OCI-LY3 (cell line): ENCODE data around the gene KIF23.

ENCODE experiments used
- H2AFZ ChIP-seq: fragments of 200-600, 300-600 bp; shearing (Covaris generic); 2 replicates; pipeline ENCODE4 v1.6.0; 2014; ENCODE audit warnings: antibody characterized with exemption, low read depth, low read length
- H3K27ac ChIP-seq: fragments of 200-600, 300-600 bp; sonication (generic); 2 replicates; pipeline ENCODE4 v1.5.1; 2014; ENCODE audit warnings: mild to moderate bottlenecking, low read length, moderate library complexity, mixed read lengths
- H3K27me3 ChIP-seq: fragments of 200-600, 300-600 bp; sonication (generic); 2 replicates; pipeline ENCODE4 v1.6.1; 2014; ENCODE audit warnings: low read depth, low read length, mixed read lengths
- H3K36me3 ChIP-seq: fragments of 200-600, 300-600 bp; sonication (generic); replicated peaks from 2 replicates; pipeline ENCODE3; 2014; ENCODE audit warnings: low read depth, low read length, mixed read lengths
- H3K4me1 ChIP-seq: fragments of 300-600, 200-600 bp; sonication (generic); 2 replicates; pipeline ENCODE4 v1.6.1; 2014; ENCODE audit warnings: low read length, mixed read lengths
- H3K4me2 ChIP-seq: fragments of 200-600, 300-600 bp; sonication (generic); 2 replicates; pipeline ENCODE4 v1.6.1; 2014; ENCODE audit warnings: low read length, mixed read lengths
- H3K4me3 ChIP-seq: fragments of 300-600, 200-600 bp; sonication (generic); 2 replicates; pipeline ENCODE4 v1.5.1; 2014; ENCODE audit warnings: antibody characterized with exemption, mild to moderate bottlenecking, low read length, moderate library complexity
- H3K79me2 ChIP-seq: fragments of 300-600, 200-600 bp; shearing (Covaris generic); 2 replicates; pipeline ENCODE4 v1.6.1; 2014; ENCODE audit warnings: mild to moderate bottlenecking, low read length, mixed read lengths
- H3K9ac ChIP-seq: fragments of 300-600, 200-600 bp; shearing (Covaris generic); 2 replicates; pipeline ENCODE4 v1.6.0; 2014; ENCODE audit warnings: mild to moderate bottlenecking, low read length, moderate library complexity
- H3K9me3 ChIP-seq: fragments of 200-600, 300-600 bp; shearing (Covaris generic); 2 replicates; pipeline ENCODE4 v1.6.1; 2014; ENCODE audit warnings: low read length, mixed read lengths; ENCODE audit not compliant: insufficient read depth
- H4K20me1 ChIP-seq: fragments of 200-600, 300-600 bp; sonication (generic); 2 replicates; pipeline ENCODE4 v1.6.1; 2016; ENCODE audit warnings: low read length, mixed read lengths; ENCODE audit not compliant: insufficient read depth
- EZH2phosphoT487 ChIP-seq: fragments of 200-600 bp; shearing (Covaris generic); IDR thresholded peaks from 2 replicates; pipeline ENCODE4 v1.6.1; 2018; ENCODE audit warnings: antibody characterized with exemption, mixed run types, low read depth
- TF ChIP-seq, protein P1 (sequence below): fragments of 200-600, 300-600 bp; sonication (generic); IDR thresholded peaks from 2 replicates; pipeline ENCODE4 v1.5.1; 2014; ENCODE audit warnings: antibody characterized with exemption, low read length, low read depth

The KIF23 gene

GRCh38 chr15:69417581-69417980 is 3.4 kb downstream of the KIF23 start:
- H3K27me3 ChIP-seq: no peaks in the 10 kb centered on the region
- TF ChIP-seq EZH2phosphoT487: no peak
- TF ChIP-seq, protein P1, sequence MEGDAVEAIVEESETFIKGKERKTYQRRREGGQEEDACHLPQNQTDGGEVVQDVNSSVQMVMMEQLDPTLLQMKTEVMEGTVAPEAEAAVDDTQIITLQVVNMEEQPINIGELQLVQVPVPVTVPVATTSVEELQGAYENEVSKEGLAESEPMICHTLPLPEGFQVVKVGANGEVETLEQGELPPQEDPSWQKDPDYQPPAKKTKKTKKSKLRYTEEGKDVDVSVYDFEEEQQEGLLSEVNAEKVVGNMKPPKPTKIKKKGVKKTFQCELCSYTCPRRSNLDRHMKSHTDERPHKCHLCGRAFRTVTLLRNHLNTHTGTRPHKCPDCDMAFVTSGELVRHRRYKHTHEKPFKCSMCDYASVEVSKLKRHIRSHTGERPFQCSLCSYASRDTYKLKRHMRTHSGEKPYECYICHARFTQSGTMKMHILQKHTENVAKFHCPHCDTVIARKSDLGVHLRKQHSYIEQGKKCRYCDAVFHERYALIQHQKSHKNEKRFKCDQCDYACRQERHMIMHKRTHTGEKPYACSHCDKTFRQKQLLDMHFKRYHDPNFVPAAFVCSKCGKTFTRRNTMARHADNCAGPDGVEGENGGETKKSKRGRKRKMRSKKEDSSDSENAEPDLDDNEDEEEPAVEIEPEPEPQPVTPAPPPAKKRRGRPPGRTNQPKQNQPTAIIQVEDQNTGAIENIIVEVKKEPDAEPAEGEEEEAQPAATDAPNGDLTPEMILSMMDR: no peak
- H3K36me3 ChIP-seq: peaks cover 51% of the 10 kb centered on the region
- H3K79me2 ChIP-seq: peaks cover 49% of the 10 kb centered on the region
- H3K4me1 ChIP-seq: peaks cover 9% of the 10 kb centered on the region
- H2AFZ ChIP-seq: no peak overlapping the region
- H3K4me2 ChIP-seq: no peak overlapping the region
- H3K9ac ChIP-seq: no peak overlapping the region
- no peak overlapping the region for H3K27ac ChIP-seq
- H3K4me3 ChIP-seq: no peak overlapping the region
- H3K9me3 ChIP-seq: no peaks in the 10 kb centered on the region
- 0 out of 2 replicates have a peak, but pooled peaks cover 3% of the 10 kb centered on the region for H4K20me1 ChIP-seq

GRCh38 chr15:69421498-69421897 is 7.3 kb downstream of the KIF23 start:
- Histone ChIP-seq H3K9ac (no peak overlapping the region), H3K27me3 (no peaks in the 10 kb centered on the region), H3K4me2 (no peak overlapping the region), H3K4me3 (no peak overlapping the region), H3K4me1 (no peaks in the 10 kb centered on the region), H3K36me3 (peaks cover 78% of the 10 kb centered on the region), H3K27ac (no peak overlapping the region), H2AFZ (no peak overlapping the region), H3K9me3 (no peaks in the 10 kb centered on the region), H3K79me2 (peaks cover 31% of the 10 kb centered on the region), H4K20me1 (0 out of 2 replicates have a peak, but pooled peaks cover 3% of the 10 kb centered on the region)
- TF ChIP-seq EZH2phosphoT487: no peak
- TF ChIP-seq, protein P1: no peak

- no peaks in the 10 kb centered on the region for H3K9me3 ChIP-seq
- no peak overlapping the region for H3K4me3 ChIP-seq
- no peak overlapping the region for H3K4me2 ChIP-seq
- H3K36me3 ChIP-seq: peaks cover 81% of the 10 kb centered on the region
- H3K79me2 ChIP-seq: peaks cover 23% of the 10 kb centered on the region
- 0 out of 2 replicates have a peak, but pooled peaks cover 3% of the 10 kb centered on the region for H4K20me1 ChIP-seq
- no peak overlapping the region for H2AFZ ChIP-seq
- H3K27me3 ChIP-seq: no peaks in the 10 kb centered on the region
- H3K9ac ChIP-seq: no peak overlapping the region
- H3K4me1 ChIP-seq: no peaks in the 10 kb centered on the region
- H3K27ac ChIP-seq: no peak overlapping the region
- no peak for TF ChIP-seq EZH2phosphoT487
- TF ChIP-seq, protein P1: no peak
Measured at GRCh38 chr15:69422336-69422895, 8.3 kb downstream of the KIF23 start.

- Histone ChIP-seq H3K4me3 (no peak overlapping the region), H3K27ac (no peak overlapping the region)
Measured at GRCh38 chr15:69424001-69424400, 9.9 kb downstream of the KIF23 start.

More at GRCh38 chr15:69424001-69424400, 9.9 kb downstream of the KIF23 start:
- no peak overlapping the region for H2AFZ ChIP-seq
- TF ChIP-seq, protein P1: no peak
- no peak for TF ChIP-seq EZH2phosphoT487
- H3K36me3 ChIP-seq: peaks cover 77% of the 10 kb centered on the region
- H3K79me2 ChIP-seq: peaks cover 10% of the 10 kb centered on the region
- H3K4me2 ChIP-seq: no peak overlapping the region
- H4K20me1 ChIP-seq: no peaks in the 10 kb centered on the region
- H3K9me3 ChIP-seq: no peaks in the 10 kb centered on the region
- H3K9ac ChIP-seq: no peak overlapping the region
- no peaks in the 10 kb centered on the region for H3K4me1 ChIP-seq
- H3K27me3 ChIP-seq: no peaks in the 10 kb centered on the region
